ENCODE results near the gene NRG3.

The NRG3 gene

GRCh38 chr10:81874875-81875466 lies at the start of gene NRG3:
Gene NRG3, plus strand, starts transcription at chr10:81875194.
- peaks cover 9% of the 10 kb centered on the region for H3K4me1 Mint-ChIP-seq
- H3K9me3 Mint-ChIP-seq: no peaks in the 10 kb centered on the region
- peaks cover 4% of the 10 kb centered on the region for H3K36me3 Mint-ChIP-seq (ENCODE audit: low read depth)
- ATAC-seq: peak; percentile 41
- no peak for DNase-seq
- peaks cover 52% of the 10 kb centered on the region for H3K27me3 Mint-ChIP-seq
- H3K27ac Mint-ChIP-seq: no peak within 1 kb of the TSS
- peak within 1 kb of the TSS; percentile 54 for H3K4me3 Mint-ChIP-seq

GRCh38 chr10:81828251-81828650 lies 46.7 kb upstream of the NRG3 start:
- DNase-seq: no peak
- no peaks in the 10 kb centered on the region for H3K4me1 Mint-ChIP-seq
- ATAC-seq: no peak
- H3K36me3 Mint-ChIP-seq (ENCODE audit: low read depth): no peaks in the 10 kb centered on the region
- H3K27me3 Mint-ChIP-seq: no peaks in the 10 kb centered on the region
- no peak overlapping the region for H3K4me3 Mint-ChIP-seq
- no peaks in the 10 kb centered on the region for H3K9me3 Mint-ChIP-seq
- H3K27ac Mint-ChIP-seq: no peak overlapping the region

GRCh38 chr10:81831060-81831459 lies 43.9 kb upstream of the NRG3 start:
- DNase-seq (no peak), ATAC-seq (no peak)
- H3K4me1 Mint-ChIP-seq: no peaks in the 10 kb centered on the region
- H3K36me3 Mint-ChIP-seq (ENCODE audit: low read depth): no peaks in the 10 kb centered on the region
- no peak overlapping the region for H3K27ac Mint-ChIP-seq
- no peaks in the 10 kb centered on the region for H3K9me3 Mint-ChIP-seq
- no peaks in the 10 kb centered on the region for H3K27me3 Mint-ChIP-seq
- no peak overlapping the region for H3K4me3 Mint-ChIP-seq

- Mint-ChIP-seq H3K36me3 (ENCODE audit: low read depth) (no peaks in the 10 kb centered on the region), H3K27me3 (peaks cover 3% of the 10 kb centered on the region), H3K4me3 (no peak overlapping the region), H3K4me1 (no peaks in the 10 kb centered on the region), H3K27ac (no peak overlapping the region), H3K9me3 (no peaks in the 10 kb centered on the region)
- ATAC-seq: no peak
- no peak for DNase-seq
These were observed 36.0 kb upstream of the NRG3 start for GRCh38 chr10:81838950-81839349.

- Mint-ChIP-seq H3K27me3 (peaks cover 8% of the 10 kb centered on the region), H3K36me3 (ENCODE audit: low read depth) (no peaks in the 10 kb centered on the region), H3K27ac (no peak overlapping the region), H3K9me3 (no peaks in the 10 kb centered on the region), H3K4me3 (no peak overlapping the region), H3K4me1 (no peaks in the 10 kb centered on the region)
- no peak for DNase-seq
- ATAC-seq: no peak
These were observed 32.0 kb upstream of the NRG3 start for GRCh38 chr10:81843042-81843441.

- ATAC-seq (no peak), DNase-seq (no peak)
- Mint-ChIP-seq H3K27me3 (peaks cover 5% of the 10 kb centered on the region), H3K4me1 (no peaks in the 10 kb centered on the region), H3K36me3 (ENCODE audit: low read depth) (no peaks in the 10 kb centered on the region), H3K4me3 (no peak overlapping the region), H3K27ac (no peak overlapping the region), H3K9me3 (no peaks in the 10 kb centered on the region)
These were observed 27.3 kb upstream of the NRG3 start for GRCh38 chr10:81847675-81848074.

GRCh38 chr10:81848514-81848913 lies 26.5 kb upstream of the NRG3 start:
- DNase-seq (no peak), ATAC-seq (no peak)
- H3K27me3 Mint-ChIP-seq: peaks cover 5% of the 10 kb centered on the region
- no peak overlapping the region for H3K27ac Mint-ChIP-seq
- no peaks in the 10 kb centered on the region for H3K4me1 Mint-ChIP-seq
- no peak overlapping the region for H3K4me3 Mint-ChIP-seq
- H3K9me3 Mint-ChIP-seq: no peaks in the 10 kb centered on the region
- no peaks in the 10 kb centered on the region for H3K36me3 Mint-ChIP-seq (ENCODE audit: low read depth)

- Mint-ChIP-seq H3K27ac (no peak overlapping the region), H3K36me3 (ENCODE audit: low read depth) (no peaks in the 10 kb centered on the region), H3K4me3 (no peak overlapping the region), H3K4me1 (no peaks in the 10 kb centered on the region), H3K9me3 (no peaks in the 10 kb centered on the region), H3K27me3 (peaks cover 5% of the 10 kb centered on the region)
- DNase-seq (no peak), ATAC-seq (no peak)
These were observed 26.1 kb upstream of the NRG3 start for GRCh38 chr10:81848931-81849330.

GRCh38 chr10:81862596-81862995 lies 12.4 kb upstream of the NRG3 start:
- Mint-ChIP-seq H3K4me3 (no peak overlapping the region), H3K4me1 (no peaks in the 10 kb centered on the region), H3K27me3 (no peaks in the 10 kb centered on the region), H3K27ac (no peak overlapping the region), H3K36me3 (ENCODE audit: low read depth) (no peaks in the 10 kb centered on the region), H3K9me3 (peaks cover 4% of the 10 kb centered on the region)
- ATAC-seq: no peak
- no peak for DNase-seq

- H3K27ac Mint-ChIP-seq: no peak overlapping the region
These were observed 11.2 kb upstream of the NRG3 start for GRCh38 chr10:81863771-81864170.

GRCh38 chr10:81865581-81865980 lies 9.4 kb upstream of the NRG3 start:
- Mint-ChIP-seq H3K27me3 (no peaks in the 10 kb centered on the region), H3K36me3 (ENCODE audit: low read depth) (no peaks in the 10 kb centered on the region), H3K27ac (no peak overlapping the region), H3K9me3 (peaks cover under 1% of the 10 kb centered on the region), H3K4me3 (no peak overlapping the region), H3K4me1 (no peaks in the 10 kb centered on the region)
- ATAC-seq (no peak), DNase-seq (no peak)

More at GRCh38 chr10:81863771-81864170, 11.2 kb upstream of the NRG3 start:
- Mint-ChIP-seq H3K4me1 (no peaks in the 10 kb centered on the region), H3K36me3 (ENCODE audit: low read depth) (no peaks in the 10 kb centered on the region), H3K27me3 (no peaks in the 10 kb centered on the region), H3K9me3 (peaks cover 4% of the 10 kb centered on the region), H3K4me3 (no peak overlapping the region)
- ATAC-seq: no peak
- no peak for DNase-seq

- H3K36me3 Mint-ChIP-seq (ENCODE audit: low read depth): no peaks in the 10 kb centered on the region
- H3K9me3 Mint-ChIP-seq: no peaks in the 10 kb centered on the region
- H3K4me1 Mint-ChIP-seq: no peaks in the 10 kb centered on the region
- no peak overlapping the region for H3K27ac Mint-ChIP-seq
- H3K27me3 Mint-ChIP-seq: no peaks in the 10 kb centered on the region
- H3K4me3 Mint-ChIP-seq: no peak overlapping the region
- DNase-seq: no peak
- ATAC-seq: no peak
These were observed 8.2 kb upstream of the NRG3 start for GRCh38 chr10:81866753-81867152.

- H3K4me1 Mint-ChIP-seq: peaks cover 2% of the 10 kb centered on the region
- no peaks in the 10 kb centered on the region for H3K36me3 Mint-ChIP-seq (ENCODE audit: low read depth)
- no peak for ATAC-seq
- DNase-seq: no peak
- H3K27me3 Mint-ChIP-seq: peaks cover 18% of the 10 kb centered on the region
- H3K9me3 Mint-ChIP-seq: no peaks in the 10 kb centered on the region
- no peak overlapping the region for H3K27ac Mint-ChIP-seq
- no peak overlapping the region for H3K4me3 Mint-ChIP-seq
These were observed 4.5 kb upstream of the NRG3 start for GRCh38 chr10:81870472-81870871.

GRCh38 chr10:81871558-81871957 lies 3.4 kb upstream of the NRG3 start:
- Mint-ChIP-seq H3K27me3 (peaks cover 28% of the 10 kb centered on the region), H3K27ac (no peak overlapping the region), H3K9me3 (no peaks in the 10 kb centered on the region)

GRCh38 chr10:81872206-81872862 lies 2.7 kb upstream of the NRG3 start:
- no peak overlapping the region for H3K4me3 Mint-ChIP-seq
- no peaks in the 10 kb centered on the region for H3K9me3 Mint-ChIP-seq
- H3K27ac Mint-ChIP-seq: no peak overlapping the region
- peaks cover 9% of the 10 kb centered on the region for H3K4me1 Mint-ChIP-seq
- H3K36me3 Mint-ChIP-seq (ENCODE audit: low read depth): peaks cover 4% of the 10 kb centered on the region
- H3K27me3 Mint-ChIP-seq: peaks cover 36% of the 10 kb centered on the region
- no peak for DNase-seq
- ATAC-seq: no peak

More at GRCh38 chr10:81871558-81871957, 3.4 kb upstream of the NRG3 start:
- peaks cover 9% of the 10 kb centered on the region for H3K4me1 Mint-ChIP-seq
- no peak overlapping the region for H3K4me3 Mint-ChIP-seq
- ATAC-seq (no peak), DNase-seq (no peak)
- peaks cover 2% of the 10 kb centered on the region for H3K36me3 Mint-ChIP-seq (ENCODE audit: low read depth)
